ENCODE results near the gene LOXHD1.

GRCh38 chr18:46506974-46507586 is 149.9 kb downstream of the LOXHD1 start:
- TF ChIP-seq, protein P1, sequence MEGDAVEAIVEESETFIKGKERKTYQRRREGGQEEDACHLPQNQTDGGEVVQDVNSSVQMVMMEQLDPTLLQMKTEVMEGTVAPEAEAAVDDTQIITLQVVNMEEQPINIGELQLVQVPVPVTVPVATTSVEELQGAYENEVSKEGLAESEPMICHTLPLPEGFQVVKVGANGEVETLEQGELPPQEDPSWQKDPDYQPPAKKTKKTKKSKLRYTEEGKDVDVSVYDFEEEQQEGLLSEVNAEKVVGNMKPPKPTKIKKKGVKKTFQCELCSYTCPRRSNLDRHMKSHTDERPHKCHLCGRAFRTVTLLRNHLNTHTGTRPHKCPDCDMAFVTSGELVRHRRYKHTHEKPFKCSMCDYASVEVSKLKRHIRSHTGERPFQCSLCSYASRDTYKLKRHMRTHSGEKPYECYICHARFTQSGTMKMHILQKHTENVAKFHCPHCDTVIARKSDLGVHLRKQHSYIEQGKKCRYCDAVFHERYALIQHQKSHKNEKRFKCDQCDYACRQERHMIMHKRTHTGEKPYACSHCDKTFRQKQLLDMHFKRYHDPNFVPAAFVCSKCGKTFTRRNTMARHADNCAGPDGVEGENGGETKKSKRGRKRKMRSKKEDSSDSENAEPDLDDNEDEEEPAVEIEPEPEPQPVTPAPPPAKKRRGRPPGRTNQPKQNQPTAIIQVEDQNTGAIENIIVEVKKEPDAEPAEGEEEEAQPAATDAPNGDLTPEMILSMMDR (conservative IDR thresholded peaks at IDR 0.05; ENCODE audit: low read depth, low read length): 0 out of 2 replicates have a peak, but pooled peaks have one; percentile 3
- TF ChIP-seq, protein P2, sequence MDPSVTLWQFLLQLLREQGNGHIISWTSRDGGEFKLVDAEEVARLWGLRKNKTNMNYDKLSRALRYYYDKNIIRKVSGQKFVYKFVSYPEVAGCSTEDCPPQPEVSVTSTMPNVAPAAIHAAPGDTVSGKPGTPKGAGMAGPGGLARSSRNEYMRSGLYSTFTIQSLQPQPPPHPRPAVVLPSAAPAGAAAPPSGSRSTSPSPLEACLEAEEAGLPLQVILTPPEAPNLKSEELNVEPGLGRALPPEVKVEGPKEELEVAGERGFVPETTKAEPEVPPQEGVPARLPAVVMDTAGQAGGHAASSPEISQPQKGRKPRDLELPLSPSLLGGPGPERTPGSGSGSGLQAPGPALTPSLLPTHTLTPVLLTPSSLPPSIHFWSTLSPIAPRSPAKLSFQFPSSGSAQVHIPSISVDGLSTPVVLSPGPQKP (IDR thresholded peaks at IDR 0.05; ENCODE audit: borderline replicate concordance, low read depth, low read length): no peak
- TF ChIP-seq POLR2A (IDR thresholded peaks at IDR 0.05; ENCODE audit: low read depth, low read length) (no peak), RCOR1 (IDR thresholded peaks at IDR 0.05; ENCODE audit: insufficient replicate concordance, low read length) (no peak), RFX5 (IDR thresholded peaks at IDR 0.05; ENCODE audit: low read depth, low read length) (no peak), MAZ (IDR thresholded peaks at IDR 0.05; ENCODE audit: borderline replicate concordance, low read depth, low read length) (no peak), SMC3 (IDR thresholded peaks at IDR 0.05; ENCODE audit: low read depth, low read length) (no peak), USF2 (IDR thresholded peaks at IDR 0.05; ENCODE audit: low read depth, low read length) (no peak), CEBPB (IDR thresholded peaks at IDR 0.05; ENCODE audit: low read depth, low read length) (no peak), CHD1 (IDR thresholded peaks at IDR 0.05; ENCODE audit: low read depth, low read length) (no peak), MAFK (IDR thresholded peaks at IDR 0.05; ENCODE audit: low read depth, low read length) (no peak), RAD21 (IDR thresholded peaks at IDR 0.05; ENCODE audit: low read length) (no peak)
